D721Med (cell line): Measurements from ENCODE around the gene SPAG8.

Experiments
- DNase-seq: peaks from one replicate; pipeline ENCODE4 v3.0.0; 2011; ENCODE audit warnings: low spot score; ENCODE audit not compliant: insufficient read length
- FAIRE-seq: peaks from 2 replicates; lab custom pipeline; 2011; peaks lifted over from hg19 to GRCh38; lab: Jason Lieb, UNC
- CTCF ChIP-seq: IDR thresholded peaks from 2 replicates; pipeline ENCODE4 v1.5.1; 2012; ENCODE audit warnings: mild to moderate bottlenecking, control low read depth; ENCODE audit not compliant: insufficient read depth; ENCODE audit errors: missing control alignments

The SPAG8 gene

GRCh38 chr9:35771943-35772342 is 40.1 kb downstream of the SPAG8 start:
- no peak for DNase-seq
- FAIRE-seq: no peak
- no peak for TF ChIP-seq CTCF

- no peak for FAIRE-seq
- no peak for DNase-seq
- TF ChIP-seq CTCF: no peak
These were observed 40.5 kb downstream of the SPAG8 start for GRCh38 chr9:35771534-35771933.

- TF ChIP-seq CTCF: no peak
- no peak for FAIRE-seq
- DNase-seq: no peak
These were observed 41.0 kb downstream of the SPAG8 start for GRCh38 chr9:35771075-35771433.

- no peak for FAIRE-seq
- no peak for DNase-seq
- TF ChIP-seq CTCF: no peak
These were observed 42.3 kb downstream of the SPAG8 start for GRCh38 chr9:35769763-35770162.

GRCh38 chr9:35767458-35767857 is 44.6 kb downstream of the SPAG8 start:
- no peak for DNase-seq

GRCh38 chr9:35766997-35767396 is 45.1 kb downstream of the SPAG8 start:
- TF ChIP-seq CTCF: no peak
- DNase-seq (no peak), FAIRE-seq (no peak)

More at GRCh38 chr9:35767458-35767857, 44.6 kb downstream of the SPAG8 start:
- FAIRE-seq: no peak
- no peak for TF ChIP-seq CTCF

- TF ChIP-seq CTCF: no peak
- FAIRE-seq (no peak), DNase-seq (no peak)
These were observed 48.3 kb downstream of the SPAG8 start for GRCh38 chr9:35763803-35764202.
